DOHH2 (cell line): Measurements from ENCODE around the gene PTPRN2.

Experiments used
- H3F3A ChIP-seq: fragments of 200-600 bp; sonication (generic), shearing (Covaris generic); 2 replicates; pipeline ENCODE4 v1.6.0; 2016; ENCODE audit warnings: antibody characterized with exemption, mild to moderate bottlenecking; ENCODE audit not compliant: control insufficient read depth, insufficient read depth
- H3K27ac ChIP-seq: fragments of 200-600 bp; sonication (generic); 2 replicates; pipeline ENCODE4 v1.5.1; 2014; ENCODE audit warnings: low read depth, mild to moderate bottlenecking, low read length, moderate library complexity
- H3K27me3 ChIP-seq: fragments of 200-600 bp; sonication (generic); 2 replicates; pipeline ENCODE4 v1.6.1; 2014; ENCODE audit warnings: mild to moderate bottlenecking, low read length, mixed read lengths; ENCODE audit not compliant: control insufficient read depth
- H3K36me3 ChIP-seq: fragments of 200-600 bp; sonication (generic); 2 replicates; pipeline ENCODE4 v1.6.1; 2014; ENCODE audit warnings: mild to moderate bottlenecking, low read length, moderate library complexity, mixed read lengths; ENCODE audit not compliant: control insufficient read depth
- H3K4me1 ChIP-seq: fragments of 200-600 bp; sonication (generic); 2 replicates; pipeline ENCODE4 v1.6.1; 2014; ENCODE audit warnings: mild to moderate bottlenecking, low read length, mixed read lengths; ENCODE audit not compliant: control insufficient read depth
- H3K4me2 ChIP-seq: fragments of 200-600 bp; sonication (generic); 2 replicates; pipeline ENCODE4 v1.6.0; 2014; ENCODE audit warnings: mild to moderate bottlenecking, low read length, moderate library complexity
- H3K4me3 ChIP-seq: fragments of 200-600 bp; sonication (generic); 2 replicates; pipeline ENCODE4 v1.5.1; 2014; ENCODE audit warnings: mild to moderate bottlenecking, low read length, mixed read lengths
- H3K79me2 ChIP-seq: fragments of 200-600 bp; sonication (generic); 2 replicates; pipeline ENCODE4 v1.6.1; 2014; ENCODE audit warnings: mild to moderate bottlenecking, low read length, mixed read lengths; ENCODE audit not compliant: control insufficient read depth
- H3K9me2 ChIP-seq: fragments of 200-600 bp; sonication (generic); replicated peaks from 2 replicates; pipeline ENCODE4 v1.6.1; 2014; ENCODE audit warnings: mild to moderate bottlenecking, low read length, mixed read lengths; ENCODE audit not compliant: control insufficient read depth
- H3K9me3 ChIP-seq: fragments of 200-600 bp; sonication (generic); 2 replicates; pipeline ENCODE4 v1.6.1; 2014; ENCODE audit warnings: antibody characterized with exemption, low read length, mixed read lengths; ENCODE audit not compliant: control insufficient read depth, insufficient read depth
- H4K20me1 ChIP-seq: fragments of 200-600 bp; sonication (generic); 2 replicates; pipeline ENCODE4 v1.6.0; 2014; ENCODE audit warnings: low read depth, mild to moderate bottlenecking, antibody characterized with exemption, low read length, moderate library complexity; ENCODE audit not compliant: control insufficient read depth, insufficient read depth
- CTCF ChIP-seq: fragments of 200-600 bp; sonication (generic); IDR thresholded peaks from one replicate; pipeline ENCODE4 v1.5.1; 2014; ENCODE audit warnings: antibody characterized with exemption, mild to moderate bottlenecking, low read depth, low read length; ENCODE audit not compliant: poor library complexity, severe bottlenecking
- EZH2phosphoT487 ChIP-seq: fragments of 200-600 bp; sonication (generic); IDR thresholded peaks from 2 replicates; pipeline ENCODE4 v1.6.1; 2017; ENCODE audit warnings: borderline replicate concordance, mild to moderate bottlenecking, antibody characterized with exemption, low read length, moderate library complexity, mixed read lengths

The PTPRN2 gene

GRCh38 chr7:158446281-158446680, 141.3 kb downstream of the PTPRN2 start:
- Histone ChIP-seq H4K20me1 (no peaks in the 10 kb centered on the region), H3F3A (no peaks in the 10 kb centered on the region), H3K27me3 (no peaks in the 10 kb centered on the region), H3K4me3 (no peak overlapping the region), H3K9me2 (no peaks in the 10 kb centered on the region), H3K4me2 (no peak overlapping the region), H3K79me2 (no peaks in the 10 kb centered on the region), H3K9me3 (peaks cover 48% of the 10 kb centered on the region; the same call in 1 of the 2 replicates), H3K27ac (no peak overlapping the region), H3K4me1 (no peaks in the 10 kb centered on the region), H3K36me3 (no peaks in the 10 kb centered on the region)
- no peak for TF ChIP-seq CTCF

GRCh38 chr7:158445421-158446175, 142.0 kb downstream of the PTPRN2 start:
- no peak overlapping the region for H3K4me2 ChIP-seq
- H4K20me1 ChIP-seq, result no peaks in the 10 kb centered on the region
- H3K4me1 ChIP-seq, result no peaks in the 10 kb centered on the region
- no peaks in the 10 kb centered on the region for H3K79me2 ChIP-seq
- TF ChIP-seq EZH2phosphoT487 (no peak), CTCF (no peak)
- no peaks in the 10 kb centered on the region for H3K9me2 ChIP-seq
- no peaks in the 10 kb centered on the region for H3K27me3 ChIP-seq
- H3F3A ChIP-seq, result no peaks in the 10 kb centered on the region
- peaks cover 55% of the 10 kb centered on the region; the same call in 1 of the 2 replicates for H3K9me3 ChIP-seq
- H3K4me3 ChIP-seq, result no peak overlapping the region
- no peak overlapping the region for H3K27ac ChIP-seq
- H3K36me3 ChIP-seq, result no peaks in the 10 kb centered on the region

GRCh38 chr7:158444501-158445420, 142.9 kb downstream of the PTPRN2 start:
- no peak overlapping the region for H3K27ac ChIP-seq
- H3F3A ChIP-seq, result no peaks in the 10 kb centered on the region; the same call in 1 of the 2 replicates
- H3K4me3 ChIP-seq, result no peak overlapping the region
- no peak overlapping the region for H3K4me2 ChIP-seq
- H3K9me2 ChIP-seq, result no peaks in the 10 kb centered on the region
- H3K9me3 ChIP-seq, result peaks cover 62% of the 10 kb centered on the region; the same call in 1 of the 2 replicates
- H3K36me3 ChIP-seq, result no peaks in the 10 kb centered on the region
- no peaks in the 10 kb centered on the region for H3K79me2 ChIP-seq
- no peaks in the 10 kb centered on the region for H4K20me1 ChIP-seq
- H3K27me3 ChIP-seq, result no peaks in the 10 kb centered on the region
- no peaks in the 10 kb centered on the region for H3K4me1 ChIP-seq
- no peak for TF ChIP-seq EZH2phosphoT487
- no peak for TF ChIP-seq CTCF
